ENCODE measurements around the gene CYB561. TPM values are rescaled to one million over a fixed set of nuclear protein-coding genes. Genes with fewer than 3 reads are reported as not detected.

The CYB561 gene
- total RNA-seq, 1 experiment from 2014 or later = 29.1 TPM

GRCh38 chr17:63445571-63445953 is 544 bp downstream of the CYB561 start:
- BruUV-seq (replicated peaks) = no TSS peak
- no peak for DNase-seq (ENCODE audit: low spot score)
- TF ChIP-seq EZH2 (IDR thresholded peaks at IDR 0.05; ENCODE audit: borderline replicate concordance, low read depth, low read length, poor library complexity, severe bottlenecking) = no peak
- no peak for TF ChIP-seq CTCF (conservative IDR thresholded peaks at IDR 0.05; ENCODE audit: low read depth, low read length)
- Histone ChIP-seq H3K27ac (ENCODE audit: low read depth, low read length, poor library complexity, severe bottlenecking) (no peak overlapping the region), H3K4me1 (ENCODE audit: insufficient read depth, low read length, poor library complexity, severe bottlenecking) (peaks cover 17% of the 10 kb centered on the region), H3K9me3 (ENCODE audit: low read depth, low read length, poor library complexity, severe bottlenecking) (no peaks in the 10 kb centered on the region), H3K4me3 (ENCODE audit: low read depth, low read length, poor library complexity, severe bottlenecking) (peak overlapping the region; percentile 49), H3K27me3 (replicated peaks; ENCODE audit: insufficient read depth, low read depth, low read length, poor library complexity) (no peaks in the 10 kb centered on the region), H3K36me3 (ENCODE audit: insufficient read depth, low read length, poor library complexity, severe bottlenecking) (no peaks in the 10 kb centered on the region)
- intact Hi-C loops (cut with micrococcal nuclease; ENCODE audit: unreplicated experiment) = no loop called here
- POLR2A ChIA-PET (ENCODE audit: low non-redundant PET) = no interaction called here
- CTCF ChIA-PET = no interaction called here

GRCh38 chr17:63445065-63445464 is 1.0 kb downstream of the CYB561 start:
- BruUV-seq (replicated peaks) = no TSS peak
- no peak overlapping the region for H3K4me3 ChIP-seq (ENCODE audit: low read depth, low read length, poor library complexity, severe bottlenecking)
- ChIA-PET POLR2A (ENCODE audit: low non-redundant PET) (no interaction called here), CTCF (interaction anchor here (1.7 kb wide), 1 partner anchor 33 kb away, joined by 3 read pairs; no protein-coding TSS in a partner anchor)
- TF ChIP-seq CTCF (conservative IDR thresholded peaks at IDR 0.05; ENCODE audit: low read depth, low read length) (no peak), EZH2 (IDR thresholded peaks at IDR 0.05; ENCODE audit: borderline replicate concordance, low read depth, low read length, poor library complexity, severe bottlenecking) (no peak)
- peaks cover 17% of the 10 kb centered on the region for H3K4me1 ChIP-seq (ENCODE audit: insufficient read depth, low read length, poor library complexity, severe bottlenecking)
- H3K27ac ChIP-seq (ENCODE audit: low read depth, low read length, poor library complexity, severe bottlenecking) = no peak overlapping the region
- no peak for DNase-seq (ENCODE audit: low spot score)
- H3K9me3 ChIP-seq (ENCODE audit: low read depth, low read length, poor library complexity, severe bottlenecking) = no peaks in the 10 kb centered on the region
- H3K27me3 ChIP-seq (replicated peaks; ENCODE audit: insufficient read depth, low read depth, low read length, poor library complexity) = no peaks in the 10 kb centered on the region
- no peaks in the 10 kb centered on the region for H3K36me3 ChIP-seq (ENCODE audit: insufficient read depth, low read length, poor library complexity, severe bottlenecking)
- intact Hi-C loops (cut with micrococcal nuclease; ENCODE audit: unreplicated experiment) = no loop called here

- Histone ChIP-seq H3K27ac (ENCODE audit: low read depth, low read length, poor library complexity, severe bottlenecking) (no peak overlapping the region), H3K36me3 (ENCODE audit: insufficient read depth, low read length, poor library complexity, severe bottlenecking) (no peaks in the 10 kb centered on the region), H3K9me3 (ENCODE audit: low read depth, low read length, poor library complexity, severe bottlenecking) (no peaks in the 10 kb centered on the region), H3K4me3 (ENCODE audit: low read depth, low read length, poor library complexity, severe bottlenecking) (no peak overlapping the region), H3K27me3 (replicated peaks; ENCODE audit: insufficient read depth, low read depth, low read length, poor library complexity) (no peaks in the 10 kb centered on the region), H3K4me1 (ENCODE audit: insufficient read depth, low read length, poor library complexity, severe bottlenecking) (peaks cover 17% of the 10 kb centered on the region)
- no peak for DNase-seq (ENCODE audit: low spot score)
- no peak for TF ChIP-seq CTCF (conservative IDR thresholded peaks at IDR 0.05; ENCODE audit: low read depth, low read length)
- TF ChIP-seq EZH2 (IDR thresholded peaks at IDR 0.05; ENCODE audit: borderline replicate concordance, low read depth, low read length, poor library complexity, severe bottlenecking) = no peak
- POLR2A ChIA-PET (ENCODE audit: low non-redundant PET) = no interaction called here
- CTCF ChIA-PET = interaction anchor here (1.7 kb wide), 1 partner anchor 34 kb away, joined by 3 read pairs; no protein-coding TSS in a partner anchor
- TSS peak; percentile 45 for BruUV-seq (replicated peaks)
- intact Hi-C loops (cut with micrococcal nuclease; ENCODE audit: unreplicated experiment) = no loop called here
Observed at GRCh38 chr17:63444457-63444856, 1.6 kb downstream of the CYB561 start.

Measured in A673 (cell line).